PC-9 (cell line): ENCODE measurements around the gene PELI1. TPM values are rescaled to one million over a fixed set of nuclear protein-coding genes. Genes with fewer than 3 reads are reported as not detected.

Experiments used
- BruUV-seq: library from RNA; stranded (reverse); fragments of 400-500 nt; replicated peaks from 2 replicates; lab custom pipeline; 2021; lab: Mats Ljungman, UMichigan
- CTCF ChIA-PET: fragments of 300-600 bp; sonication (Branson Sonifier 250); formaldehyde crosslinking; loops from one replicate; lab custom pipeline; 2022; ENCODE audit warnings: antibody characterized with exemption; lab: Charles Lee
- POLR2A ChIA-PET: fragments of 300-600 bp; sonication (Branson Sonifier 250); formaldehyde crosslinking; loops from one replicate; lab custom pipeline; 2022; ENCODE audit warnings: antibody characterized with exemption; ENCODE audit not compliant: unreplicated experiment; lab: Charles Lee
- DNase-seq, 2 experiments: peaks; one replicate each; pipeline versions ENCODE4 v3.0.0 to v3.0.0-alpha.2; 2015 to 2022; ENCODE audit warnings: mixed read lengths in 1 of 2
- H2AFZ ChIP-seq: fragments of 200-600 bp; sonication (generic); 2 replicates; pipeline ENCODE4 v1.8.1; 2017; ENCODE audit warnings: antibody characterized with exemption
- H3F3A ChIP-seq: fragments of 200-600 bp; sonication (generic); 2 replicates; pipeline ENCODE4 v1.8.1; 2017; ENCODE audit warnings: antibody characterized with exemption, mild to moderate bottlenecking, low read depth; ENCODE audit not compliant: insufficient read depth
- H3K27ac ChIP-seq: fragments of 200-600 bp; sonication (generic); 2 replicates; pipeline ENCODE4 v1.6.1; 2016; ENCODE audit warnings: mixed run types
- H3K27me3 ChIP-seq: fragments of 200-600 bp; sonication (generic); 2 replicates; pipeline ENCODE4 v1.6.1; 2016; ENCODE audit warnings: low read depth, mixed run types; ENCODE audit not compliant: insufficient read depth
- H3K36me3 ChIP-seq: fragments of 200-600 bp; sonication (generic); 2 replicates; pipeline ENCODE4 v1.6.1; 2016; ENCODE audit warnings: low read depth, mixed run types
- H3K4me1 ChIP-seq: fragments of 200-600 bp; sonication (generic); replicated peaks from 2 replicates; pipeline ENCODE4 v1.6.1; 2016; ENCODE audit warnings: mixed run types; ENCODE audit not compliant: insufficient read depth
- H3K4me2 ChIP-seq: fragments of 200-600 bp; sonication (generic); 2 replicates; pipeline ENCODE4 v1.6.1; 2017; ENCODE audit warnings: mixed run types
- H3K4me3 ChIP-seq: fragments of 200-600 bp; sonication (generic); 2 replicates; pipeline ENCODE4 v1.6.1; 2016; ENCODE audit warnings: mixed run types
- H3K79me2 ChIP-seq: fragments of 200-600 bp; sonication (generic); 2 replicates; pipeline ENCODE4 v1.6.1; 2017; ENCODE audit warnings: low read depth, mixed run types
- H3K9me2 ChIP-seq: fragments of 200-600 bp; sonication (generic); 2 replicates; pipeline ENCODE4 v1.8.1; 2017; ENCODE audit warnings: mild to moderate bottlenecking; ENCODE audit not compliant: insufficient read depth
- H3K9me3 ChIP-seq: fragments of 200-600 bp; sonication (generic); 2 replicates; pipeline ENCODE4 v1.8.1; 2016; ENCODE audit warnings: low read depth; ENCODE audit not compliant: insufficient read depth
- H4K20me1 ChIP-seq: fragments of 200-600 bp; sonication (generic); 2 replicates; pipeline ENCODE4 v1.8.1; 2017; ENCODE audit not compliant: insufficient read depth
- EZH2 ChIP-seq: fragments of 200-600 bp; sonication (generic); IDR thresholded peaks from 2 replicates; pipeline ENCODE4 v1.8.0; 2017; ENCODE audit warnings: antibody characterized with exemption, low read depth
- intact Hi-C: fragments of 100-400 bp; cut with micrococcal nuclease; formaldehyde crosslinking; loops from one replicate; pipeline ENCODE4 v1.10.0; 2022; ENCODE audit not compliant: unreplicated experiment
- total RNA-seq: library from RNA; stranded (reverse); gene quantifications from 2 replicates; pipeline ENCODE4 v1.2.3, GENCODE V29; 2021
- TF ChIP-seq, protein P1 (sequence below): fragments of 200-600 bp; sonication (generic); conservative IDR thresholded peaks from 2 replicates; pipeline ENCODE4 v1.6.1; 2017; ENCODE audit warnings: mixed run types, antibody characterized with exemption, mild to moderate bottlenecking, moderate library complexity

PELI1 gene
- total RNA-seq, 1 experiment from 2014 or later = 32.6 TPM

DNA sequence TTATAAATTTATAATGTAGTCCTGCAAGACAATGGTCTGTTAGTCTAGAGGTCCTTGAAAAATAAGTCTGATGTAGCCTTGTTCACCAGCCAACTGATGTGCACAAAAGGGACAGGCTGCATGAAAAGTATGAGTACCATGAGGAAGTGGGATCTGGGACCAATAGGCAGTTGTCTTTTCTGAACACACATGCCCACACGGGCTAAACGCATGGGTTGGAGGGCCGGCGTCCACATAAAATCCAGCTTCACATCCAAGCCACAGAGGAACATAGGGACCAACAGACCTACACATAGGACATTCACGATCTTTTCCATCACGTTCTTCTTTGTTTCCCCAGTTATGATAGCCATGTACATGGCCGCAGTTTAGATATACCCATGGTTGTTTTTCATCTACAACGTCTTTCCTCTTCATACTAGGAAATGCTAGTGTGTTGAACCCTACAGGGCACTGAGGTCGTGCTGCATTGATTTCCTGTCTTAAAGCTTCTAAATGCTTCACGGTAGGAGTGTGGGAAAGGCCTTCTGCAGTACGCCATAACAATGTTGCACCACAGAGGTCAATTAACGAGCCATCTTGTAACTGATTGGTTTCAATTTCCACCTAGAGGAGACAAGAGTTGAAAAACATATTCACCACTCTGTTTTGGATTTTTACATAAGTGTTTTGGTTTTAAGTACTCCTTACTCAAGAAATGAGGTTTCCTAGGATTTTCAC is 49.4 kb downstream of the PELI1 start:
- DNase-seq = peak in 1 of 2 experiments; percentile 17
- Histone ChIP-seq H3K27me3 (no peaks in the 10 kb centered on the region), H2AFZ (no peak overlapping the region), H3K9me2 (no peaks in the 10 kb centered on the region), H3K27ac (no peak overlapping the region), H3K36me3 (peaks cover 17% of the 10 kb centered on the region), H3K9me3 (peaks cover 5% of the 10 kb centered on the region; the same call in 1 of the 2 replicates), H3F3A (no peaks in the 10 kb centered on the region; the same call in 1 of the 2 replicates), H3K4me1 (no peaks in the 10 kb centered on the region), H3K4me3 (no peak overlapping the region), H3K4me2 (no peak overlapping the region), H3K79me2 (no peaks in the 10 kb centered on the region), H4K20me1 (no peaks in the 10 kb centered on the region)
- intact Hi-C loops = no loop called here
- TF ChIP-seq, protein P1, sequence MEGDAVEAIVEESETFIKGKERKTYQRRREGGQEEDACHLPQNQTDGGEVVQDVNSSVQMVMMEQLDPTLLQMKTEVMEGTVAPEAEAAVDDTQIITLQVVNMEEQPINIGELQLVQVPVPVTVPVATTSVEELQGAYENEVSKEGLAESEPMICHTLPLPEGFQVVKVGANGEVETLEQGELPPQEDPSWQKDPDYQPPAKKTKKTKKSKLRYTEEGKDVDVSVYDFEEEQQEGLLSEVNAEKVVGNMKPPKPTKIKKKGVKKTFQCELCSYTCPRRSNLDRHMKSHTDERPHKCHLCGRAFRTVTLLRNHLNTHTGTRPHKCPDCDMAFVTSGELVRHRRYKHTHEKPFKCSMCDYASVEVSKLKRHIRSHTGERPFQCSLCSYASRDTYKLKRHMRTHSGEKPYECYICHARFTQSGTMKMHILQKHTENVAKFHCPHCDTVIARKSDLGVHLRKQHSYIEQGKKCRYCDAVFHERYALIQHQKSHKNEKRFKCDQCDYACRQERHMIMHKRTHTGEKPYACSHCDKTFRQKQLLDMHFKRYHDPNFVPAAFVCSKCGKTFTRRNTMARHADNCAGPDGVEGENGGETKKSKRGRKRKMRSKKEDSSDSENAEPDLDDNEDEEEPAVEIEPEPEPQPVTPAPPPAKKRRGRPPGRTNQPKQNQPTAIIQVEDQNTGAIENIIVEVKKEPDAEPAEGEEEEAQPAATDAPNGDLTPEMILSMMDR = no peak
- TF ChIP-seq EZH2 = no peak
- POLR2A ChIA-PET = no interaction called here
- BruUV-seq = no TSS peak
- CTCF ChIA-PET = no interaction called here

DNA sequence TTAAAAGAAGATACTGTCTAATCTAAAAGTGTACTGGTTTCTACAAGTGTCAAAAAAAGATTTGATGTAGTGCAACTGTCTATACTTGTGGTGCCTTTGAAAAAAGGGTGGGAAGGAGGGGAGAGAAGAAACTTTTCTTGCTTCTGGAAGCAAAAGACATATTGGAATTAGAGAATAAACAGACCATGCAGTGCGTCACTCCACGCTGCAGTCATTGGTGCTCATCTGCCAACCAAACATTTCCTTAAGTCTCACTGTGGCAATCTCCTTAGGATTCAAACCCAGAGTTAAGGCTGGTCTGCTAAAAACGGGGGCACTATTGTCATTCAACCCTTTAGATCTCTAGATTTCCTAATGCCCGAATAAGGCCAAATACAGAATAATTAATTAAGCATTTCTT is 50.9 kb downstream of the PELI1 start:
- no peak for TF ChIP-seq EZH2
- TF ChIP-seq, protein P1 = no peak
- no TSS peak for BruUV-seq
- no peaks in the 10 kb centered on the region for H3K27me3 ChIP-seq
- CTCF ChIA-PET = no interaction called here
- H4K20me1 ChIP-seq = no peaks in the 10 kb centered on the region
- no peak overlapping the region for H3K4me2 ChIP-seq
- H3K4me1 ChIP-seq = no peaks in the 10 kb centered on the region
- no peak overlapping the region for H2AFZ ChIP-seq
- intact Hi-C loops = no loop called here
- no peak for DNase-seq
- H3F3A ChIP-seq = no peaks in the 10 kb centered on the region; the same call in 1 of the 2 replicates
- peaks cover 5% of the 10 kb centered on the region; the same call in 1 of the 2 replicates for H3K9me3 ChIP-seq
- H3K27ac ChIP-seq = no peak overlapping the region
- peaks cover 9% of the 10 kb centered on the region for H3K36me3 ChIP-seq
- POLR2A ChIA-PET = no interaction called here
- no peak overlapping the region for H3K4me3 ChIP-seq
- no peaks in the 10 kb centered on the region for H3K79me2 ChIP-seq
- no peaks in the 10 kb centered on the region for H3K9me2 ChIP-seq

DNA sequence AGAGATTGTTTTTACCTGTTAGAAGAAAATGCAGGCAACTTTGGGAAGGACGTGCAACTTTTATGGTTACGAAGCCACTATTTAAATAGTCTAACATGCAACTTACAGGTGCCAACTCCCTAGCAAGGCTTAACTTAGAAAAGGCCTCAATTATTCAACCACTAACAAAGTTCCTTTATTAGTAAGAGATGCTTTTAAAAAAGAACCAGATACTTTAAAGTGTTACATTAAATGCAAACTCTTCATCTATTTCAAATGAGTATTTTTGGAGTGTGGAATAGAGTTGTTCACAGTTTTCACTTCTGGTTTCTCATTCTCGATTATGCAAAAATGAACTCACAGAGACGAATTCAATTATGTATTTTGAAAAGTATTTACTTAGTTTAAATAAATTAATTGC is 51.7 kb downstream of the PELI1 start:
- Histone ChIP-seq H2AFZ (no peak overlapping the region), H3K27ac (no peak overlapping the region), H3K9me2 (no peaks in the 10 kb centered on the region), H3K4me3 (no peak overlapping the region), H3K9me3 (peaks cover 5% of the 10 kb centered on the region; the same call in 1 of the 2 replicates), H3F3A (no peaks in the 10 kb centered on the region; the same call in 1 of the 2 replicates), H4K20me1 (no peaks in the 10 kb centered on the region), H3K36me3 (peaks cover 9% of the 10 kb centered on the region), H3K27me3 (no peaks in the 10 kb centered on the region), H3K79me2 (no peaks in the 10 kb centered on the region), H3K4me1 (no peaks in the 10 kb centered on the region), H3K4me2 (no peak overlapping the region)
- intact Hi-C loops = no loop called here
- CTCF ChIA-PET = no interaction called here
- POLR2A ChIA-PET = no interaction called here
- no peak for TF ChIP-seq EZH2
- TF ChIP-seq, protein P1 = no peak
- no TSS peak for BruUV-seq
- no peak for DNase-seq
